Gastrocnemius medialis (tissue), 4 donors: ENCODE data around the gene ZNF497. TPM values are rescaled to one million over a fixed set of nuclear protein-coding genes. Genes with fewer than 3 reads are reported as not detected.
A peak's percentile ranks its signal among the peaks of the same experiment; 100 is the strongest.

Source experiments
- ATAC-seq, 2 donors: fragments of 150-250 bp; one replicate each; pipeline ENCODE4 v1.9.1; 2016
- DNase-seq, 2 donors: peaks; one replicate each; pipeline ENCODE4 v3.0.0-alpha.2; 2019
- H3K27ac ChIP-seq, 4 donors: fragments of 200-600 bp; sonication (generic); 1 replicate in 1 of 4; 2 replicates in 3 of 4; pipeline ENCODE4 v1.5.1; 2016 to 2018; ENCODE audit warnings: mild to moderate bottlenecking in 2 of 4, moderate library complexity in 1 of 4
- H3K27me3 ChIP-seq, 3 donors: fragments of 200-600 bp; sonication (generic) in 2 of 3; 1 replicate in 1 of 3; 2 replicates in 2 of 3; pipeline versions ENCODE4 v1.5.1 to v1.6.0; 2016 to 2019; ENCODE audit warnings: mild to moderate bottlenecking in 1 of 3, moderate library complexity in 1 of 3
- H3K36me3 ChIP-seq, 2 donors: fragments of 200-600 bp; sonication (generic) in 1 of 2; one replicate each; pipeline ENCODE4 v1.5.1; 2017 to 2018
- H3K4me1 ChIP-seq, 2 donors: fragments of 200-600 bp; sonication (generic) in 1 of 2; one replicate each; pipeline ENCODE4 v1.5.1; 2016 to 2017; ENCODE audit warnings: mild to moderate bottlenecking in 2 of 2
- H3K4me3 ChIP-seq, 4 donors: fragments of 200-600 bp; sonication (generic) in 3 of 4; 1 replicate in 1 of 4; 2 replicates in 3 of 4; pipeline ENCODE4 v1.5.1; 2016 to 2019; ENCODE audit warnings: mild to moderate bottlenecking in 2 of 4
- H3K9me3 ChIP-seq, 3 donors: fragments of 200-600 bp; sonication (generic) in 2 of 3; 1 replicate in 1 of 3; 2 replicates in 2 of 3; pipeline ENCODE4 v1.5.1; 2016 to 2019
- POLR2A ChIP-seq, 2 donors: fragments of 450-650 bp; IDR thresholded peaks; one replicate each; pipeline ENCODE4 v1.6.1; 2017; ENCODE audit warnings: antibody characterized with exemption in 2 of 2, mild to moderate bottlenecking in 2 of 2, moderate library complexity in 2 of 2
- in situ Hi-C, 4 donors: fragments of 200-750 bp; cut with MboI; loops; one replicate each; pipeline versions ENCODE4 v1.15.0 to v1.8.0; 2017; ENCODE audit warnings: low sequenced_read_pairs in 4 of 4
- intact Hi-C: fragments of 100-400 bp; cut with DNase I; formaldehyde crosslinking; loops from one replicate; pipeline ENCODE4 v1.15.1; 2023; ENCODE audit warnings: low total_unique reads
- total RNA-seq, 4 donors: library from RNA; depleted of rRNA; stranded (reverse); fragments of >200 nt; gene quantifications; one replicate each; pipeline versions ENCODE4 v1.1.0 to v1.2.3, GENCODE V29; 2016
- TF ChIP-seq, protein P1 (sequence below), 5 experiments: fragments of 450-650 bp in 3 of 5; fragments of 200-600 bp in 2 of 5; sonication (generic) in 2 of 5; IDR thresholded peaks in 4 of 5; conservative IDR thresholded peaks in 1 of 5; 1 replicate in 4 of 5; 2 replicates in 1 of 5; pipeline ENCODE4 v1.5.1; 2016 to 2019; ENCODE audit warnings: antibody characterized with exemption in 5 of 5, mild to moderate bottlenecking in 3 of 5, moderate library complexity in 3 of 5

ZNF497 gene
- total RNA-seq, 4 donors from 2014 or later, result 0.07 to 0.87 (median 0.36) TPM; not detected in 1

DNA sequence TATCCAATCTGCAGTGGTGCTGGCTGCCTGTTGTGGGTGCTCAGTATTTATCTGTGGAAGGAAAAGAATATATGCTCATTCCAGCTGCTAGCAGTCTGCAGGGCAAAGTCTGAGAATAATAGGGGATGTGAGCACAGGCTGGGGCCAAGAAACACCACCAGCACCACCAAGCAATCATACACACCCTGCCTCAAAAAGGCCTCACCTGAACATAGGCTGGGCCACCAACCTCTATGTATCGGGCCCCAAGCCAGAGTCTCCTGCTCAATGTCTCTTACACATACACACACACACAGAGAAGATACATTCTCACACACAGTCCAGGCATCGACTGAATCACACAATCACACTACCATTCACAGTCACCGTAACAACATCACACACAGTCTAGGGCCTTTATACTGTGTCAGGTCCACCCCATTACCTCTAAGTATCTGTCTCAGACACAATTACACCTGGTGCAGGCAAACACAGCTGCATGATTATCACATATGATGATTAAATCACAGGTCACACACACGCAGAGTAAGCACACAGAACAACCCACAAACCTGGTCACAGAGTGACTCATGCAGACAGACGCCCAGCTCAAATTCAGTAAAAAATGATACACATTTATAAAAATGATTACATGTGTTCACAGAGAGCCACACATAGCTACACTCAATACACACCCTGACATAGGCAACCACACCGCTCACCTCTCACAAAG lies 37.1 kb downstream of the ZNF497 start:
- DNase-seq (no peak), ATAC-seq (no peak)
- no peaks in the 10 kb centered on the region for H3K36me3 ChIP-seq
- H3K4me3 ChIP-seq, result peak overlapping the region in 3 of 4 donors; percentile 91 to 95 (median 92)
- intact Hi-C loops, result loop anchor here (1.0 to 10.0 kb wide), 4 partner anchors 37 to 798 kb away; partner anchors contain the start of genes ZNF324B, ZNF497, ZNF549 and ZNF606
- in situ Hi-C loops, result no loop called here
- no peak overlapping the region for H3K27ac ChIP-seq
- TF ChIP-seq POLR2A (IDR thresholded peaks at IDR 0.05), result no peak
- TF ChIP-seq, protein P1, sequence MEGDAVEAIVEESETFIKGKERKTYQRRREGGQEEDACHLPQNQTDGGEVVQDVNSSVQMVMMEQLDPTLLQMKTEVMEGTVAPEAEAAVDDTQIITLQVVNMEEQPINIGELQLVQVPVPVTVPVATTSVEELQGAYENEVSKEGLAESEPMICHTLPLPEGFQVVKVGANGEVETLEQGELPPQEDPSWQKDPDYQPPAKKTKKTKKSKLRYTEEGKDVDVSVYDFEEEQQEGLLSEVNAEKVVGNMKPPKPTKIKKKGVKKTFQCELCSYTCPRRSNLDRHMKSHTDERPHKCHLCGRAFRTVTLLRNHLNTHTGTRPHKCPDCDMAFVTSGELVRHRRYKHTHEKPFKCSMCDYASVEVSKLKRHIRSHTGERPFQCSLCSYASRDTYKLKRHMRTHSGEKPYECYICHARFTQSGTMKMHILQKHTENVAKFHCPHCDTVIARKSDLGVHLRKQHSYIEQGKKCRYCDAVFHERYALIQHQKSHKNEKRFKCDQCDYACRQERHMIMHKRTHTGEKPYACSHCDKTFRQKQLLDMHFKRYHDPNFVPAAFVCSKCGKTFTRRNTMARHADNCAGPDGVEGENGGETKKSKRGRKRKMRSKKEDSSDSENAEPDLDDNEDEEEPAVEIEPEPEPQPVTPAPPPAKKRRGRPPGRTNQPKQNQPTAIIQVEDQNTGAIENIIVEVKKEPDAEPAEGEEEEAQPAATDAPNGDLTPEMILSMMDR (IDR thresholded peaks at IDR 0.05 in 4 of 5, conservative IDR thresholded peaks at IDR 0.05 in 1 of 5), result no peak
- H3K9me3 ChIP-seq, result no peaks in the 10 kb centered on the region
- H3K27me3 ChIP-seq, result no peaks in the 10 kb centered on the region
- H3K4me1 ChIP-seq, result peaks cover 24 to 29% of the 10 kb centered on the region in 2 donors

DNA sequence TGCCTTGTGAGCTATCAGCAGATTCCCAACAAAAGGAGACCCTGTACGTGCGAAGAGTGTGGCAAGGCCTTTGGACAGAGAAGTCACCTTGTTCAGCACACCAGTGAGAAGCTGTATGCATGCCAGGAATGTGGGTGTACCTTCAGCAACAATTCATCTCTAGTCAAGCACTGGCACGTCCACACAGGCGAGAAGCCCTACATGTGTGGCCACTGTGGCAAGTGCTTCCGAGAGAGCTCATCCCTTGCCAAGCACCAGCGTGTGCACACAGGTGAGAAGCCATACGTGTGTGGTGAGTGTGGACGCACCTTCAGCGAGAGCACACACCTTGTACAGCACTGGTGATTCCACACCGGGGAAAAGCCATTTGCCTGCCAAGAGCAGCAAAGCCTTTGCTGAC lies 43.3 kb downstream of the ZNF497 start:
- Histone ChIP-seq H3K9me3 (no peaks in the 10 kb centered on the region), H3K4me3 (no peak overlapping the region), H3K36me3 (peaks cover 3 to 21% of the 10 kb centered on the region in 2 donors), H3K4me1 (no peaks in the 10 kb centered on the region), H3K27ac (no peak overlapping the region), H3K27me3 (no peaks in the 10 kb centered on the region)
- in situ Hi-C loops, result no loop called here
- no peak for ATAC-seq
- no peak for DNase-seq
- TF ChIP-seq, protein P1 (IDR thresholded peaks at IDR 0.05 in 4 of 5, conservative IDR thresholded peaks at IDR 0.05 in 1 of 5), result no peak
- no peak for TF ChIP-seq POLR2A (IDR thresholded peaks at IDR 0.05)
- intact Hi-C loops, result no loop called here

- DNase-seq (no peak), ATAC-seq (no peak)
- H3K4me1 ChIP-seq, result no peaks in the 10 kb centered on the region
- in situ Hi-C loops, result no loop called here
- H3K27me3 ChIP-seq, result no peaks in the 10 kb centered on the region
- H3K9me3 ChIP-seq, result no peaks in the 10 kb centered on the region
- no peak overlapping the region for H3K27ac ChIP-seq
- TF ChIP-seq, protein P1 (IDR thresholded peaks at IDR 0.05 in 4 of 5, conservative IDR thresholded peaks at IDR 0.05 in 1 of 5), result no peak
- TF ChIP-seq POLR2A (IDR thresholded peaks at IDR 0.05), result no peak
- intact Hi-C loops, result no loop called here
- no peak overlapping the region for H3K4me3 ChIP-seq
- peaks cover 5 to 31% of the 10 kb centered on the region in 2 donors for H3K36me3 ChIP-seq
Observed at GRCh38 chr19:58318297-58318696, 44.3 kb downstream of the ZNF497 start.

DNA sequence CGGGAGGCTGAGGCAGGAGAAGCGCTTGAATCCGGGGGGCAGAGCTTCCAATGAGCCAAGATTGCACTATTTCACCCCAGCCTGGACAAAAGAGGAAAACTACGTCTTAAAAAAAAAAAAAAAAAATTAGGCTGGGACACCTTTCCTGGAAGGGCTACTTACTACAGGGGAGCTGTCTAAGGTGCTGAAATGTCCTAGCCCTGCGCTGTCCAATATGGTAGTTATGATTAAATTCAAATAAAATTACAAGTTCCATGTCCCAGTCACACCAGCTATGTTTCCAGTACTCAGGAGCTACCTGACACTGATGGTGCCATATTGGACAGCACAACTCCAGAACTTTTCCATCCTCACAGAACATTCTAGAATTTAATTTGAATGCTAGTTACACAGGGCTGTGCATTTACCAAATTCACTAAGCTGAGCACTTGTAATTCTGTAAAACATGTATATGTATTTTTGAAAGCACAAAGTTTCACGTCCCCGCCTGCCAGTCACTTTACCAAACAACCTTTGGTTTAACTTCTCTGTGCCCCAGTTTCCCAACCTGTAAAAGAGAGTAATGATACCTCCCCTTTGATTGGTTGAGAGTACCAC lies 45.0 kb downstream of the ZNF497 start:
- no peak for ATAC-seq
- Histone ChIP-seq H3K27ac (no peak overlapping the region), H3K27me3 (no peaks in the 10 kb centered on the region), H3K4me1 (no peaks in the 10 kb centered on the region), H3K36me3 (peaks cover 5 to 38% of the 10 kb centered on the region in 2 donors), H3K9me3 (no peaks in the 10 kb centered on the region), H3K4me3 (no peak overlapping the region)
- in situ Hi-C loops (no loop called here), intact Hi-C loops (no loop called here)
- TF ChIP-seq POLR2A (IDR thresholded peaks at IDR 0.05), result no peak
- TF ChIP-seq, protein P1 (IDR thresholded peaks at IDR 0.05 in 4 of 5, conservative IDR thresholded peaks at IDR 0.05 in 1 of 5), result no peak
- no peak for DNase-seq
